Iris pigment epithelial cell (primary cell): Measurements from ENCODE around the gene NPAS3.

Source experiments
- DNase-seq: peaks from one replicate; pipeline ENCODE4 v3.0.0-alpha.2; 2011; ENCODE audit warnings: low read depth

Gene NPAS3

DNA sequence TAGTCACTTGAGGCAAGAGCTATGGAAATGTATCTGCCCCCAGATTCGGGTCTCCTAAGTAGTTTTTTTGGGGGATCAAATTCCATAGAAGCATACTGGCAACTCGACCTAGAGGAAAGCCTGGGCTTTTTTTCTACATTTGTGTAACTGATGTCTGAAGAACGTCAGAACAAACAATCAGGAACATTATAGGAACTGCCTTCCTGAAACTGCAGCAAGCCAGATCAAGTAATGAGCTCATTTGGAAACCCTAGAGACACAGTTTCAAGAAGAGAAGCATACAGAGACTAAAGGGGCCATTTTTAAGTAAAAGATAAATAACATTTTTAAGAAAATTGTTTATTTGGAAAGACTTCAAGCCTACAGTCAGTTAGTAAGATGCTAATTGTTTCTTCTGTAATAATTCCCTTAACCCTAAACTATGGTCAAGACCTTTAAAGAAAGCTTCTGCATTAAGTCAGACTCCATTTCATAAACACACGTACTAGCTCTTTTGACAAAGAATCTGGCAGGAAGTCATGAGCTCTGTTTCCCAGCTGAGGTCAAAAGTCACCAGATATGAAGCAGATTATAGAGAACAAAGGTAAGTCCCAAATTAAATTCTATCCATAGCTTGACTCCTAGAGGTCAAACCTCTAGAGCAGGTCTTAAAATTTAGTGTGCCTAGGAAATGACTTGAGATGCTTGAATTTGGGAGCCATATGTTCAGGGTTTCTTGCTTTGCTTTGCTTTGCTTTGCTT is 899.4 kb downstream of the NPAS3 start:
- DNase-seq, result no peak

DNA sequence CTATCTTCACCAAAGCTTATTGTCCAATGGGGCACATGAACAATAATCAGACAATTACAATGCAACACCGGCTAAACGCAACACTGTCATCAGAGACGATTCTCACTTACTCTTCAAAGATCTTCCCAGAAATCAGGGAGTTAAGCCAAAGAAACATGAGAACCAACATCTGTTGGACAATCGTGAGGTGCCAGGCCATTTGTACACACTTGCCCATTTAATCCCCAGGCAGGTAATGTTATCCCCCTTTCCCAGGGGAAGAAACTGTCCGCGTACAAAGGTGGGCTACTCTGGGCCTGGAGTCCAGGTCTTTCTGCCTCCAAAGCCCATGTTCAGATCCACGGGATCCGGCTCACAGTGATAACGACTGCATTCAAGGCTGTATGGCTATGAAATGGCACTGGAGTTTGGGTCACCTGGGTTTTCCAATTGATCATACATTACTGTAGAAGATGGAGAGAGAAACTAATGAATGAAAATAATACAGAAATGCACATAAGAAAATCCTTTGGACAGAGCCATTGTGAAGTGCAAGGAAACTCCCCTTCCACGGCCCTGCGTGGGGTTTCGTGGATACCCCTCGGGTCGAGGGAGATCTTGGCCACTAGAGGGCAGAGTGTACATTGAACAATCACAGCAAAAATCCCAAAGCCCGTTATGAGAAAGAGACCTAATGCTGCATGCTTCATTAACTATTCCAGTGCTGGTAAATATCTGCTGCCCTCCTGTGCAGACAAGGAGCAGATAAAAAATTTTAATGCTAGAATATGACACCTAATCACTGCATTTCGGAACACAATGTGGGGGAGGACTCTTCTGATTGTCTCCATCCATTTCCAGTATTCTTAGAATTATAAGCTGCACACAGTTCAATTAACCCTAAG is 900.8 kb downstream of the NPAS3 start:
- peak; percentile 48 for DNase-seq

- DNase-seq, result no peak
Observed at GRCh38 chr14:33840797-33841196, 902.1 kb downstream of the NPAS3 start.

- DNase-seq, result peak; percentile 10
Observed at GRCh38 chr14:33842299-33842698, 903.6 kb downstream of the NPAS3 start.

- no peak for DNase-seq
Observed at GRCh38 chr14:33844118-33844517, 905.4 kb downstream of the NPAS3 start.

DNA sequence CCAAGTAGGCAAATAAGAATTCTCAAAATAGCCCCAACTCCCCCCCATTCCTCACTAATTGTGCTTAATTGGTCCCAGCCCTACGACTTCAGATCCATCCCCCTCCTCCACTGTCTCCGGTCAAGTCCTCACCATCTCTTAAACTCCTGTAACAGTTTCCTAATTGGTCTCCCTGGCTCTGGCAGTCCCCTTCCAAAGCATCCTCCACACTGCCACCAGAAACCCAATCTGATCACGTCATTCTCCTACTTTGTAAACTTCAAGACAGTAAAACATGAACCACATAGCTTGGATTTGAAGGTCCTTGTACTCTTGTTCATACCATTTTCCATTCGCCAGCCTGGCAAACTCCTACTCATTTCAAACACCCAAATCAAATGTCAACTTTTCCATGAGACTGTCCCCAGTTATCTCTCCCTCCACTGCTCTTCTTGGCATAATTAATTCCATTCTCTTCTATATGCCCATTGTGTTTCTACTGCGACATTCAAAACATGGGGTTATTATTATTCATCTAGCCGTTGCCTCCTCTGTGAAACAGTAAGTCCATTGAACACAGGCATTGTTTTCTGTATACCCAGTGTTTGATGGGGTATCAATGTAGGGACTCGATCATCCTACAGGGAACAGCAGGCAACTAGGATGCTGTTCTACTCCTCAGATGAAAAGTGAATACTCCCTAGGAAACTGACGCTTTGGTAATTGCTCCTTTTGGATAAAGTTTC is 907.6 kb downstream of the NPAS3 start:
- no peak for DNase-seq

DNA sequence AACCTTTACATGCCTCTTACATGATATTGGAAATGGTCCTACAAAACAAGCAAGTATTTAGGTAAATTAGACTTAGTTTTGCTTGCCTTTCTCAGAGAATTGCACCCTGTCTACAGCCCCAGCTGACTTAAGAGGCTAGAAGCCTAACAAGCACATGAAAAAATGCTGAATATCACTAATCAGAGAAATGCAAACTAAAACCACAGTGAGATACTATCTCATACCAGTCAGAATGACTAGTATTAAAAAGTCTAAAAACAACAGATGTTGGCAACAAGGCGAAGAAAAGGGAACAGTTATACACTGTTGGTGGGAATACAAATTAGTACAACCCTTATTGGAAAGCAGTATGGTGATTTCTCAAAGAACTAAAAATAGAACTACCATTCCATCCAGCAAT is 908.4 kb downstream of the NPAS3 start:
- peak; percentile 28 for DNase-seq

DNA sequence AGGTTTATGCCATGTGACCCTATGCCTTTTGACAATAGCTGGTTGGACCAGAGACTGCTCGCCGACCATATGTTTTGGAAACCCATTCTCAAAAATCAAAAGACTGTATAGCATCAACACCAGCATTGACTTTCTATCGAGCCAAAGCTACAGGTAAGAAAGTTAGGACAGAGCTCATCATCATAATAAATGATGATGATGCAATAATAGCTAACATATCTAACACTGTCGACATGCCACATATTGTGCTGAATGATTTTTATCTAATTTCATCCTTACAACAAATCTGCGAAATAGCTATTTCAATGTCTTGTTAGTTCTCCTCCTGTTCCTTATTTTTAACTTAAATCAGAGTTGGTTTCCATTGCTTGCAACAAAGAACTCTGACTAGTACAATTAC is 909.3 kb downstream of the NPAS3 start:
- DNase-seq, result no peak

DNA sequence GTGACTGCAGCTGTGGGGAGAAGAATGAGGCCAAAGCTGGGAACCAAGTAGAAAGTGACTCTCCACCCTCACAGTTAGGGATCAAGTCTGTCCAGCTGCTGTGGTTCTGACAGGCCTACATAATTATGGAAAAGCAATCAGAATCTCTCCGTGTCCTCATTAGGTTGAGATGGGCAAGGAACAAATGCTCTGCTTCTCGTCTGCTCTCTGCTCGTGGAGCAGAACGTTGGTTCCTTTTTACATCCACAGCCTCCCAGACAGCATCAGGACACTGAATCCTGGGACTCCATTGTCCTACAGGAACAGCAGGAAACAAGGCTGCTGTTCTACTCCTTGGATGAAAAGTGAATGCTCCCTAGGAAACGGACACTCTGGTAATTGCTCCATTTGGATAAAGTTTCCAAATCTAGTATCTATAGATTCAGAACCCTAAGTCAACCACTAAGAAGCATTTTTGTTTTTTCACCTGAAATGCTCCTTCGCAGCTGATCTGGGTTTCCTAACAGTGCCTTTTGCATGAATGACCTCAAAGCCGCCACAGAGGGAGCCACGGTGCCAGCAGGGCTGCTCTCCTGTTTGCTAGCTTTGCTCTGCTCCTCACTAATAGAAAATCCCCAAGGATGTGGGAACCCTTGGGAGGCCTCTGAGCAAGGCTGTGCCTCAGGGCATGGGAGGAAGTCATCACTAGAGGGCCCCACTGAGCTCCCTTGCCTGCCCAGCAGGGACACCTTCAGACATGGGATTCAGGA is 910.2 kb downstream of the NPAS3 start:
- DNase-seq, result peak; percentile 50

DNA sequence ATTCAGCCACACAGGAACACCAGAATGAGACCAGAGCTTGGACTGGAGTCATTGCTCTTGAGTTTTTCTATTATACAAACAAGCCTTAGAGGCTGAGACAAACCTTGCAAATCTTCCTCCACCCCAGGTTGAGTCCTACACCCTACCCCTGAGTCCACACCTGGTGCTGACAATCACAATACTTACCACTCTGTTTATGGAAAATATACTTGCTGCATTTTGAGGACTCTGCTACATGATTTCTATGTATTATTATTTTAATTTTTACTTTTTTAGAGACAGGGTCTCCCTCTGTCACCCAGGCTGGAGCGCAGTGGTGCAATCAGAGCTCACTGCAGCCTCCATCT is 910.7 kb downstream of the NPAS3 start:
- no peak for DNase-seq

DNA sequence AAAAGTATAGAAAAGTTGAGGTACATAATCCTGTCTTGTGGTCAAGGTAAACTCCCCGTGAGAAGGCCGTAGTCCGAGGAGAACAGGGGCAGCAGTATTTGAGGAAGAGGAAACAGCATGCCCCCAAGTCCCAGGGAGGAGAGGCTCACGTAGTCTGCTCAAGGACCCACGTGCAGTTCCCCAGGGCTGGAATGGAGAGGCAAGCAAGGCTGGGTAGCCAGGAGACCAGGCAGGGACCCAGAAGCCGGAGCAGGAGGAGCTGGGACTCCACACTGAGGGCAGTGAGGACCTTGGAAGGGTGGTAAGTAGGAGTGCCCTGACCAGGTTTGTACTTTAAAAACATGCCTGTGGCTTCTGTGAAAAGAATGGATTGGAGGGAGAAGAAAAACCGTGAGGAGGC is 912.1 kb downstream of the NPAS3 start:
- DNase-seq, result no peak

- no peak for DNase-seq
Observed at GRCh38 chr14:33851366-33851765, 912.7 kb downstream of the NPAS3 start.

DNA sequence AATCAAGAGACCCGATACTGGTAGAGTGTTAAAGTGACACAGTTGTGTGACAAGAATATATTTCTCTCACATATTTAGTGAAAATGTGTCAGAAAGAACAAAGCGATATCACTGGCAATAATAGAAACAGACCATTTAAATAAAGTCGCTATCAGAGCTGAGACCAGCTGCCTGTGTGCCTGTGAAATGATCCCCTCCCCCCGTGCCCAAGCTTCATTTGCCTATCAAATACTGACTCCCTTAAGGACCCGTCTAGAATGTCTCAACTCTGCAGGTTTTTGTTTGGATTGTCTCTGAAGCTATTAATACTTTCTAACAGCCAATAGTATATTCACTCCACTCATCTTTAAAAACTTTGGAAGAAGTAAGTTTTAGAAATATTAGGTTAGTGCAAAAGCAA is 913.3 kb downstream of the NPAS3 start:
- DNase-seq, result no peak
